GM18505 (cell line): Measurements from ENCODE around the gene DMD.

Experiments used
- ATAC-seq: cut with Tn5 transposase; IDR thresholded peaks from one replicate; pipeline ENCODE4 v1.9.1; 2021; ENCODE audit not compliant: unreplicated experiment
- POLR2A ChIP-seq: IDR thresholded peaks from 4 replicates; pipeline ENCODE4 v1.6.1; 2011; ENCODE audit warnings: borderline replicate concordance; ENCODE audit not compliant: insufficient read depth, insufficient read length; ENCODE audit errors: extremely low read depth

Gene DMD

DNA sequence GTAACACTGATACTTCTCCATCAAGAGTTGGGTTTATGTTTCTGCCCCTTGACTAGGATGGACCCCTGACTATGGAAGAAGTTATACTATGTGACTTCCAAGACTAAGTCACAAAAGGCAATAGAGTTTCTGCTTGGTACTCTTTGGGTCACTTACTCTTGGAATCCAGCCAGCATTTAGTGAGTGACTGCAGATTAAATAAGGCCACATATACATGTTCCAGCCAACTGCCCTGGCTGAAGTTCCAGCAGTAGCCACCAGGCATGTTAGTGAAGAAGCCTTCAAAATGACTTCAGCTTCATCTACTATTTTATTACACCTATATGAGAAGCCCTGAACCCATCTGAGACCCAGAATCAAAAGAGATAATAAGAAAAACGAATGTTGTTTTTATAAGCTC is 524.0 kb downstream of the DMD start:
- no peak for ATAC-seq
- TF ChIP-seq POLR2A, result no peak

- TF ChIP-seq POLR2A, result no peak
- ATAC-seq, result no peak
Measured at GRCh38 chrX:32678487-32678886, 532.9 kb downstream of the DMD start.

DNA sequence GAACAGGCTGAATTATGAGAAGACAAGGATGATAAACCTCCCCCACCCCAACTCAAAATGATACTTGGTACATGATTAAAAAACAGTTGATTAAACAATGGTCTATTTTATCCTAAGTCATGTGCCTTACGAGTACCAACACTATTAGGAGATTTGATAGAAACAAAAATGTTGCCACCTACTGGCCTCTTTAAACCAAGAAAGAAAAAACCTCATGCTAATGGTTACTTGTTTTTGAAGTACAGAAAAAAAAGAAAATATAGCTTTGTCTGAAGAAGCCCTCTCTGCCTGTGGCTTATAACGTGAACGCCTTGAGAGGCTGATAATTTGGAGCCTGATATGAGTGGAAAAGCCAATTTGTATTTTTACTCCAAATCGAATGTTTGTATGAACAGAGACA is 538.2 kb downstream of the DMD start:
- TF ChIP-seq POLR2A, result no peak
- no peak for ATAC-seq

GRCh38 chrX:32662516-32662915 is 548.8 kb downstream of the DMD start:
- no peak for ATAC-seq
- no peak for TF ChIP-seq POLR2A

GRCh38 chrX:32644476-32645245 is 566.7 kb downstream of the DMD start:
- no peak for TF ChIP-seq POLR2A
- no peak for ATAC-seq

- ATAC-seq, result no peak
- no peak for TF ChIP-seq POLR2A
Measured at GRCh38 chrX:32642283-32642682, 569.1 kb downstream of the DMD start.

- TF ChIP-seq POLR2A, result no peak
- ATAC-seq, result no peak
Measured at GRCh38 chrX:32618154-32618553, 593.2 kb downstream of the DMD start.

DNA sequence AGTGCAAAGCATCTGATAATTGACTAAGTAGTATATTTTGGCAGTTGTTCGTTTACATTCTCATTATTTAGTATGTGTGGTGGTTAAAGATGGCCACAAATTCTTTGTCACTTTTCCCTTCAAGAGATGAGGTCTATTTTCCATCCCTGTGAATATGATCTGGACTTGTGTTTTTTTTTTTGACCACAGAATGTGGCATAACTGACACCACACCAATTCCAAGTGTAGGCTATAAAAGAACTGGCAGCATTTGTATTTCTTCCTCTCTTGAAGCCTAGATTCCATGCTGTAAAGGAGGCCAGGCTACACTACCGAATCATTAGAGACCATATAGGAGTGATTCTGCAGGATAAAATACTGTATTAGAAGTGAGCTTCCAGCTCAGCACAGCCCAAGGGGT is 596.6 kb downstream of the DMD start:
- ATAC-seq, result no peak
- no peak for TF ChIP-seq POLR2A

DNA sequence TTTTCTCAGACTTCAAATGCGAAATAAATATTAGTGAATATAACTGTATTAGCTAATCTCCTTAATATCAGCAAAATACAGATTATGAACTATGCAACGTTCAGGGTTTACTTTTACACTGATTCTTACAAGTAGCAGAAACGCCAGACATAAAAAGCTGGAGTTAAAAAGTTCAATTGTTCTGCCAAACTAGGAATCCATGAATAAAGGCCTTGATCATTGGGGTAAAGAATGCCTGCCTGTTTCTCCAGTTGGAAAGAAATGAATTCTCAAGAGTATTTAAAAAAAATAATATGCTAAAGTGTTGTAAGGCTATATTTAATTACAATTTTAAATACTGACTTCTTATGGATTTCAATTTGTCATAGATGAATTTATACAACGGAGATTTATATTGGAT is 612.2 kb downstream of the DMD start:
- TF ChIP-seq POLR2A, result no peak
- no peak for ATAC-seq

GRCh38 chrX:32598707-32599106 is 612.6 kb downstream of the DMD start:
- no peak for ATAC-seq
- TF ChIP-seq POLR2A, result no peak

DNA sequence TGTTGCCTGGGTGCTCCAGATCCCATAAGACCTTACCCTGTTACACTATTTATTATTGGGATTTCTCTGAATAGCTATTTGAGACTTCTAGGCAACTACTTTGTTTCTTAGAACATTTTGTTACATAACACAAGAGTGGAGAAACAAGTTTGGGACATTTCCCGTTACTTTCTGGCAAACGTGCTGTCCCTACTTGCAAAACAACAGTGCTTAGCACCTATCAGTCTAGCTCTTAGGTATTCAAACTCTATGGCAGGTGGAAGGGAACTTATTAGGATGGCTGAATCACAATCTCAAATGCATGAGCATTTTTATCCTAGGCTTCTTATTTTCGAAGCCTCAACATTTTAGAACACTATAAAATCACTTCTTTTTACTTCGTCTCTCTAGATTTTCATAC is 613.6 kb downstream of the DMD start:
- ATAC-seq, result no peak
- no peak for TF ChIP-seq POLR2A

DNA sequence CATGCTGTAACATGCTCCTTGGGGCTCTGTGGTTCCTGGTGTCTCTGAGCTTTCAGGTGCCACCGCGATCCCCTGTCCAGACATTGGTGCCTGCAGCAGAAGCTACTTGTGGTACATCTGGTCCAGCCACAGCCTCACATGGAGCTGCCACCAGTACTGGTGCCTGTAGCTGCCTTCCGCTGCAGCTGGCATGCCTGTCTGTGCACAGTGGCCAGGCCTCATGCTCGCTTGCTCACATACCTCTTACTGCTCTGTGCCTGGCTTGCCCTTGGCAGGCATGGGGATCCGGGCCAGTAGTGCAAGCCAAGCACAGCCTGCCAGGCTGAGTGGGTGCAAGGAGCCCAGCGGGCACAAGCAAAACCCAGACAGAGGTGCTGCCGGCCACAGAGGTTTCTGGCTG is 618.6 kb downstream of the DMD start:
- no peak for TF ChIP-seq POLR2A
- no peak for ATAC-seq

- no peak for TF ChIP-seq POLR2A
- ATAC-seq, result no peak
Measured at GRCh38 chrX:32591589-32591988, 619.8 kb downstream of the DMD start.

- ATAC-seq, result no peak
- no peak for TF ChIP-seq POLR2A
Measured at GRCh38 chrX:32582729-32583128, 628.6 kb downstream of the DMD start.

GRCh38 chrX:32576885-32577284 is 634.5 kb downstream of the DMD start:
- no peak for TF ChIP-seq POLR2A
- ATAC-seq, result no peak
